Cardiac septum (tissue), 1 donor: ENCODE results near the gene MICOS13. TPM values are rescaled to one million over a fixed set of nuclear protein-coding genes. Genes with fewer than 3 reads are reported as not detected.

Experiments used
- DNase-seq: peaks from one replicate; pipeline ENCODE4 v3.0.0-alpha.2; 2020; ENCODE audit warnings: low spot score
- intact Hi-C: fragments of 100-400 bp; cut with DNase I; formaldehyde crosslinking; loops from one replicate; pipeline ENCODE4 v1.14.0; 2022
- long read RNA-seq: library from polyadenylated mRNA; unstranded; transcript quantifications from one replicate; pipeline ENCODE4 v2.0.0, GENCODE V29; 2021
- total RNA-seq: library from RNA; stranded (reverse); fragmentation: NEBNext Ultra II Directional; extraction: Animal tissue kit (Norgen Biotek cat#: 25700); gene quantifications from one replicate; pipeline ENCODE4 v1.2.1, GENCODE V29; 2021
- donor health status: DM: no; HTN: no; CAD: no.

The MICOS13 gene
- total RNA-seq: 143 TPM
- long read RNA-seq, transcript C19orf70-201 (4 exons, 896 nt): major isoform, 103 of 110 reads
- long read RNA-seq, partial matches to known transcripts: 2 of 110 reads
- long read RNA-seq, other reads (novel, unspliced or antisense): 1 of 110 reads

- intact Hi-C loops: loop anchor here (1.0 to 5.0 kb wide), 2 partner anchors 58 to 112 kb away; partner anchors contain the start of genes DUS3L and SAFB2
- DNase-seq: peak; percentile 100
Observed at GRCh38 chr19:5680437-5681368, at the start of gene MICOS13, which contains the start of gene HSD11B1L. MICOS13 (minus strand) TSS chr19:5680516; CDS start chr19:5680486, 30 bp downstream. HSD11B1L (plus strand) TSS chr19:5681027; CDS start chr19:5684833, 3,806 bp downstream.

GRCh38 chr19:5727453-5728050 lies 47.2 kb upstream of the MICOS13 start:
- no peak for DNase-seq
- intact Hi-C loops: no loop called here

- intact Hi-C loops: loop anchor here (1.0 to 5.0 kb wide), 2 partner anchors 30 to 72 kb away; partner anchors contain the start of genes DUS3L and RPL36
Observed at GRCh38 chr19:5719961-5720790, 39.9 kb upstream of the MICOS13 start, which contains the start of the genes CATSPERD and LONP1. CATSPERD (plus strand) TSS chr19:5720637; CDS start chr19:5720738, 101 bp downstream. LONP1 (minus strand) TSS chr19:5720146; CDS start chr19:5720132, 14 bp downstream.

GRCh38 chr19:5719274-5719960 lies 39.1 kb upstream of the MICOS13 start:
- intact Hi-C loops: no loop called here

More at GRCh38 chr19:5719961-5720790, 39.9 kb upstream of the MICOS13 start, which contains the start of the genes CATSPERD and LONP1:
- peak; percentile 98 for DNase-seq

GRCh38 chr19:5718579-5719273 lies 38.4 kb upstream of the MICOS13 start:
- intact Hi-C loops: no loop called here
- no peak for DNase-seq

More at GRCh38 chr19:5719274-5719960, 39.1 kb upstream of the MICOS13 start:
- no peak for DNase-seq

GRCh38 chr19:5718037-5718578 lies 37.8 kb upstream of the MICOS13 start:
- intact Hi-C loops: no loop called here
- DNase-seq: no peak

GRCh38 chr19:5717215-5717935 lies 37.1 kb upstream of the MICOS13 start:
- intact Hi-C loops: no loop called here
- DNase-seq: no peak

- intact Hi-C loops: no loop called here
Observed at GRCh38 chr19:5714816-5715215, 34.5 kb upstream of the MICOS13 start.

GRCh38 chr19:5713228-5713627 lies 32.9 kb upstream of the MICOS13 start:
- intact Hi-C loops: no loop called here
- DNase-seq: no peak

More at GRCh38 chr19:5714816-5715215, 34.5 kb upstream of the MICOS13 start:
- DNase-seq: no peak

GRCh38 chr19:5711713-5712161 lies 31.4 kb upstream of the MICOS13 start:
- intact Hi-C loops: no loop called here
- no peak for DNase-seq

- intact Hi-C loops: no loop called here
- DNase-seq: no peak
Observed at GRCh38 chr19:5711025-5711424, 30.7 kb upstream of the MICOS13 start.

- DNase-seq: no peak
- intact Hi-C loops: no loop called here
Observed at GRCh38 chr19:5707576-5708575, 27.6 kb upstream of the MICOS13 start.

GRCh38 chr19:5706876-5707573 lies 26.7 kb upstream of the MICOS13 start:
- no peak for DNase-seq
- intact Hi-C loops: no loop called here

- intact Hi-C loops: no loop called here
- DNase-seq: no peak
Observed at GRCh38 chr19:5705552-5705951, 25.2 kb upstream of the MICOS13 start.
